Embryonic facial prominence (tissue), 1 donor: ENCODE measurements around the gene PFDN2.
"Not testable (repeated sequence)": the region's sequence is repeated elsewhere in the genome, so short reads cannot be mapped to it uniquely, and the experiment has no call there.

Source experiments
- DNase-seq: peaks from one replicate; pipeline ENCODE4 v3.0.0-alpha.2; 2016; ENCODE audit errors: extremely low spot score

The PFDN2 gene

GRCh38 chr1:161080441-161081405 is 37.1 kb downstream of the PFDN2 start:
- no peak for DNase-seq

DNA sequence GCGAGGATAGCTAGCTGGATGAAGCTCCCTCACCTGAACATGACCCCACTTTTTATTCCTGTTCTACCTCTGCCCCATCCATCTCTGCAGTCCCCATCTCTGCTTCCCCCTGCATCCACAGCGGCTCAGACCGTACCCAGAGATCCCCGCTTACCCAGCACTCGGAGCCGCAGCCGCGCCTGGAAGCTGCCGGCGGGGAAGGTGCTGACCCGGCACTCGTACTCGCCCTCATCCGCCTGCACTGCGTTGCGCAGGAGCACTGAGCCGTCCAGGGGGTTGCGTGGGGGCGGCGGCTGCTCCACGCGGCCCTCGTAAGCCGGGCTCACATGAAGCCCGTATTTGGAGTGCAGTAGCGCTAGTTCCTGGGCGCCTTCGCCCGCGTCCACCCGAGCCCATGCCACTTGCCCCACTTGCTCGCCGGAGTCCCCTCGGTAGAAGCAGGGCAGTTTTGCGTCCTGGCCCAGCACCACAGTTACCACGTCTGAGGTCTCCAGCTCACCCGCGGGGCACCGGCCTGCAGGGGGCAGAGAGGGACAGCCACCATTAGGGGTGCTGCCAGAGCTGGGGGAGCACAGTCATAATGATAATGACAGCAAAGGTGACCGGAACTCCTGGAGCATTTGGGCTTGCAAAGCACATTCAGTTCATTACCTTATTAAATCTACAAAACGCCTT is 38.3 kb downstream of the PFDN2 start:
- DNase-seq = no peak

DNA sequence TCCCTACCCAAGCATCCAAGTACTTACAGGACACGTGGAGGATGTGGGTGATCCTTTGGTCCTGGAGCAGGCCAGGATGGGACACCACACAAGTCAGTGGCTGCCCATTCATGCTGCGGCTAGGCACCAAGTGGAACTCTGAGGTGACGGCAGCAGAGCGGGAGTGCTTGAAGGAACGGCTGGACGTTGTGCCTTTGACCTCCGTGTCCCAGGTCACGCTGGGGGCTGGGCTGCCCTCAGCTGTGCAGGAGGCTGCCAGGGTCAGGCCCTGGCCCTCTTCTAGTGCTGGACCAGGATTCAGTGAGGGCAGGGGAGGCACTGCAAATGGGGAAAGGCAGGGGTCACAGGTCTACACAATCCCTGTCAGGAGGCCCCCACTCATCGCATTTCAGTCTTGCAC is 40.4 kb downstream of the PFDN2 start:
- DNase-seq = no peak

DNA sequence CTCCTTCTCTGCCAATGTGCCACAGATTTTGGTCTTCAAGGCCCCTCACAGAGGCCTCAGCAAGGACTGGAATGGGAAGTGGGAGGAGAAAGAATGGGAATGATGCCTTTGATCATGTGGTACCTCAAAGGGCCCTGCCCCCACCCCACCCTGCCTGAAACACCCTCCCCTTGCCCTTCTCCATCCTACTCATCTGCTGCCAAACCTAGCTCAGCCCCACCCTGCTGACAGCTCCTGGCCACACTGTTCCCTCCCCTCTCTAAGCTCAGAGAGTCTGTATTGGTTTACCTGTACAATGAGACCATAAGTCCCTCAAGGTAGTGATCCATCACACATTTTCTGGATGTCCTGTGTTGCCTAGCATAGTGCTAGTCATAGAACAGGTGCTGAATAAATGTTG is 41.4 kb downstream of the PFDN2 start:
- DNase-seq = no peak

DNA sequence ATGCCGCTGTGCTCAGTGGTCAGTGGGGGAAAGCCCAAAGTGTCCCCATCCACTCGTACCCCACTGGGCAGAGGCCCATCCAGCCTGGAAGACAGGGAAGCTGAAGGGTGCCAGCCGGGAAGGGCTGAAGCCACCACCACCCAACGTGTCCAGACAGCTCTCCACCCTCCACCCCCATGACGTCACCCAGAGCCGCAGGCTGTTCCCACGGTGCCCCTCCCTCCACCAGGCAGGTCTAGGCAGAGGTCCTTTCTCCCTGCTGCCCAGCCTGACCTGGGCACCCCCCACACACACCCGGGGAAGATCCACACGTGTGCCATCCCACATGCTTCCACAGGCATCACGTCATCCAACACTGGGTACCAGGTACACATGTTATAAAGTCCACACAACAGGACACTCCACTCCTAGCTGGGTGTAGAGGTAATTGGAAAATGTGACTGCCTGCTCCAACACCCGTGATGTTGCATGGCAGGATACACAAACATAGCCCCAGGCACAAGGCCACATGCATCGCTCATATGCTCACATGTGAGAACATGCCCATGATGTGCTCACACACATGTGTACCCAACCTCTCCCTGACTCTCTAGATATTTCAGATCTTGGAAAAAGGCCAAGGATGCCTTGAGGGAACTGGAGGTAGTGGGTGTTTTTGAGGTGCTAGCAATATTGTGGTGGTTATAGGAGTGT is 43.0 kb downstream of the PFDN2 start:
- no peak for DNase-seq

- DNase-seq = no peak
These were observed 44.2 kb downstream of the PFDN2 start for GRCh38 chr1:161073474-161074121.

DNA sequence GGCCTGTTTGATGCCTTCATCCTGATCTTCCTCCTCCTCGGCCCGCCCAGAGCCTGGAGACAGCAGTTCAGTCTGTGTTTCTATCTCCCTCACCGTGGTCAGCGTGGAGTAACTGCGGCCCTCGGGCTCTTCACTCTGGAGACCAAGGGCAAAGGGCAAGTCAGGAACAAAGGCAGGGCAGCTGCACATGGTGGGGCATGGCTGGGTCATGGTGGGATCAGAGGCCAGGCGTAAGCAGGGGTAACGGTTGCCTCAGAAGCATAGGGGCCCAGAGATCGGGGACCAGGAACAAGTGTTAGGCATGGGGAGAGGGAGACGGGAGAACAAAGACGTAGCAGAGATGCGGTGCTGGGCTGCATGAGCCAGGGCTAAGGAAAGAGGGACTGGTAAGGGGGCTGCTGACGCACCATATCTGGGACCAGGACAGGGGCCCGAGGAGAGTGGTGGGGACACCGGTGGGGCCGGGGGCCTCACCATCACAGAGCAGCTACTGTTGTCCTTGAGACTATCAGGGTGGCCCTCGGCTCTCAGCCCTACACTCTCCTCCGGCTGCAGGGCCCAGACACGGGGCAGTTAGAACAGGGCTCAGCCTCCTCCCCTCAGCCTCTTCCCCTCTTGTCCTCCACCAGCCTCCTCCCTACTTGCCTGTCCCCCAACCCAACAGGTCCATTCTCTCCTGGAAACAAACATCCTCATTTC is 44.9 kb downstream of the PFDN2 start:
- DNase-seq = no peak

DNA sequence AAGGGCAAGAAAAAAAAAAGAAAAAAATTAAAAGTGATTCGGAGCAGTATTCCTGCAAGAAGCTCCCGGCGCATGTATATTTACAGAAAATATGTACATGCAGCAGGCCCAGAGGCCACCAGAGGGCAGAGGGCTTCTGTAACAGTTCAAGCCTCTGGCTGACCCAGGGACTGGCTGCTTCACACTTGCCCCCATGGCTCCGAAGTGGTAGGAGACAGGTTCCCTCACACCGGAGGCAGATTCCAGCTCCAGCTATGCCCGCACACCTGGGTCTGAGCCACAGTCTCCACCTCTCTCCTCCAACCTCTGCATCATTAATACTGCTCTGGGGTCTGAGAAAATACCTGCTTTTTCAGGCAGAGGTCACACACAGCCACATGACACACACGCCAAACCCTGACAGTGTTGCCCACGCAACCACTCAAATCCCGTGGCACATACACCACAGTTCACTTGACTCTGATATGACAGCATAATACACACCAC is 45.9 kb downstream of the PFDN2 start:
- DNase-seq = no peak

DNA sequence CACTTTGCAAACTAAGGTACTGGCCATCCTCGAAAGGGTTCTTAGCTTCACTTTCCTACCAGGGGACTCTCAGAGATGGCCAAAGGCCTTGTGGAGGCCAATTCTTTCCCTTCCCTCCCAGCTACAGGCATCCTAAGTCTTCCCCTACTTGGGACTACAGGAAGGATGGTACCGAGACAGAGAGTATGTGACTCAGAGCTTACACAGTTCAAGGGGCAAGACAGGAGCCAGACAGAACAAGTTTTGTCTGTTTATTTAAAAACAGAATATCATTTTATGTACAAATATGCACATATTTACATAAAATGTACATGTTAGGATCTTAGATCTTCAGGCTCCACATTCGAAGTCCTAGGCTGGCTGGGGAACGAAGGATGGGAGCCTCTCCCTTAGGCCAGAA is 47.1 kb downstream of the PFDN2 start:
- no peak for DNase-seq

DNA sequence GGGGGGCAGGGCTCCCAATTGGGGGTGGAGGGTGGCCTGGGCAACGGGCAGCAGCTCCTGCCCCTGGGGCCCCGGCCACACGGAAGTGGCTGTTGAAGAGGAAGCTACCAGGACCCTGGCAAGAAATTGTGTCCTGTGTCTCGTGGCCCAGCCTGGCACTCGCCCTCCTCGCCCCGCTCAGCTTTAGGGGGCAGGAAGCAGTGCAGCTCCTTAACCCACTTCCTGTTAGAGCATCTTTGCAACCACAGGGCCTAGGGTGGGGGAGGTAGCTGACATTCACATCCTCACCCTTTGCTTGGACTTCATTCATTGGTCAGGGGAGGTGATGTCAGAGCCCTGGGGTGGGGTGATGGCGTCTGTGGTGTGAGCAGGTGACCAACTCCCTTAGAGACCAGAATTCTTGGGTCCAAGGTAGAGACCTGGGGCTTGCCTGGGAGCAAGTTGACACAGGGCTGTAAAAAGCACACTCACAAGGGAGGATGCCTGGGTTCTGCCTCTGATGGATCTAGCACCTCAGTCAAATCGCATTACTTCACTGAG is 48.0 kb downstream of the PFDN2 start, which contains the start of gene ARHGAP30:
Gene ARHGAP30 (minus strand): TSS at position 161 of the 540 bp plus-strand sequence. CDS start 267 bp downstream, outside the sequence.
- no peak for DNase-seq

DNA sequence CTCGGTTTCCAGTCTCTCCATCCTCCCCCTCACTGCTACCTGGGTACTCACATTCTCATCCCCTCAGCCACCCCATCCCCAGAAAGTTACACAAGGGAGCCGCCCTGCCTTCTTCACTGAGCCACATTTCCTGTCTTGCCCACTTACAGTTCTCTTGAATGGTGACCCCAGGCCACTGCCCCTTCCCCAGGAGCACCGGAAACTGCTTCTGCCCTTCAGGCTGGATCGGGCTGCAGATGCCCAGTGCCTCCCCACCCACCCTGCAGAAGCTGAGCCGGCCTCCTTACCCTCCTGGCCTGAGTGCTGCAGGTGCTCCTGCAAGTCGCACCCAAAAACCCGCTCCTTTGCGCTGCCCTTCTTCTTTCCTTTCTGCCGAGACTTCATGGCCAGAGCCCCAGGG is 48.6 kb downstream of the PFDN2 start:
- no peak for DNase-seq

DNA sequence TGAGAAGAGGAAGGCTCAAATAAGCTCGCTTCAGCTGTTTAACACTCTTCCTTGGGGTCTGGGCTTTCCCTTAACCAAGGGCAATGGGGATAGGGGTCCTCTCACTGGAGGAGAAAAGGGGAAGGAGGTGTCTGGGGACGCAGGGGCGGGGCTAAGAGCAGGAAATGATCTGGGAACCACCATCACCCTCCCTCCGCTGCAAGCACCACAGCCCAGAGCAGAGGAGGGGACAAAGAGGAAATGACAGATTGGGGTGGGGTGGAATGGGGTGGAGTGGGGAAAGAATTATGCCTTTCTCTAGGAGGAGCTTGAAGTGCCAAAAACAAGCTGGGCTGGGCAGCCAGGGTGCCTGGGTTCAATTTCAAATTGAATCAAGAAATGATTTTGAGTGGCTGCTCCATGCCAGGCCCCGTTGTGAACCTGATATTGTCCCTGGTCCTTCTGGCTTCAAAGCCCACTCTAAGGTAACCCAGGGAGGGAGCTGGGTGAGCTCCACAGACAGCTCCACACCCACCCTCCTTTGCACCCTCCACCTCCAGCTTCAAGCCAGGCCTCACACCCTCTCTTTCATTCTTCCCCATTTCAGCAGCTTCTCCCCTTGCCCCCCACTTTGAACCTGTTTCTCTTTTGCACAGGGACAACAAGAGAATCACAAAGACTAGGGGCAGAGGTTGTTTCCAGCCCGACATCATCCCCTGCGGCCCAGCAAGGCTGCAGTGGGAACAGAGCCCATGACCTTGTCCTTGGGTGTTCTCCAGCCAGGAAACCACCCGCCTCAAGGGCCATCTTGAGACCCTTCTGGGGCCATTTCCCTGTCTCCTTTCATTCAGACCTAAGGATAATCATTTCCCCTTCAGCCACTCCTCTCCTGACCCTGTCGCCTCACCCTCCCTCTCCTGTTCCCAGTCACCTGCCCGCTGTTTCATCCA is 49.3 kb downstream of the PFDN2 start:
- no peak for DNase-seq

GRCh38 chr1:161066694-161067093 is 51.1 kb downstream of the PFDN2 start:
- DNase-seq = no peak

GRCh38 chr1:161065681-161066080 is 52.2 kb downstream of the PFDN2 start:
- not testable (repeated sequence) for DNase-seq

GRCh38 chr1:161063936-161064335 is 53.9 kb downstream of the PFDN2 start:
- not testable (repeated sequence) for DNase-seq

DNA sequence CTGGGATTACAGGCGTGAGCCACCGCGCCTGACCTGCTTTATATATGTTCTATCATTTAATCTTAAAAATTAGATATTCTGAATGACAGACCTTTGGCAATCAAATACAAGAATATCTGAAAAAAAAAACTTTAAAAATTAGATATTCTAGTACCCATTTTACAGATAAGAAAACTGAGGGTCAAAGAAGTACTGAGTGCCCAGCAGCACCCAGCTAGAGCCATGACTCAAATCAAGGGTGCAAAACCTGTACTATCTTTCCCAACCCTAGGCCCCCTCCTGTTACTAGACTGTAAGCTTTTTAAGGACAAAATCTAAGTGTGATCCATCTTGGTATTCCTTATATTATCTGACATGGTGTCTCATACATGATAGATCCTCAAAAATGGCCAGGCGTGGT is 56.4 kb downstream of the PFDN2 start:
- DNase-seq = no peak

GRCh38 chr1:161059293-161059692 is 58.5 kb downstream of the PFDN2 start:
- DNase-seq = no peak

GRCh38 chr1:161054805-161055204 is 63.0 kb downstream of the PFDN2 start:
- no peak for DNase-seq

- DNase-seq = no peak
These were observed 63.6 kb downstream of the PFDN2 start for GRCh38 chr1:161054232-161054631.

DNA sequence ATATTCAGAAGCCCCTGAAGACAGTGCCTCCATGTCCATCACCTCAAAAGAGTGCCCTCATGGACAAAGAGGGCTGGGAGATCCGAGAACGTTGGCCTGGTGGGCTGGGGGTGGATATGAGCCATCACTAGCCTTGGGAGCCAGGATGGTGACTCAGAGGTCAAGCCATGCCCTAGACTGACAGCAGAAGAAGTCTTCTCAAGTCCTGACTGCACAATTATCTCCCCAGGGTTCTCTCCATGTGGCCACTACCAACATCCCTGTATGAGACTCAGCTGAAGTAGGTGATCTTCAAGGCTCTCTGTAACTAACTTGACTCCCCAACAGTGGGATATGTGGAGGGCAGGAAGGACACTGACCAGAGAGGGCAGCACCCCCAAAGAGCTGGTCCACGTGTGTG is 64.9 kb downstream of the PFDN2 start:
- DNase-seq = no peak
